ENCODE data around the gene DLGAP1. TPM values are rescaled to one million over a fixed set of nuclear protein-coding genes. Genes with fewer than 3 reads are reported as not detected.

DLGAP1 gene
- total and polyA plus RNA-seq, 2 donors (not counting 1 experiment from before 2014, with no cell fraction given) = 0.07 to 0.61 TPM

GRCh38 chr18:3773303-3773702, 681.8 kb downstream of the DLGAP1 start:
- Mint-ChIP-seq H3K27ac (no peak overlapping the region), H3K4me1 (peaks cover 12% of the 10 kb centered on the region), H3K4me3 (no peak overlapping the region), H3K27me3 (peaks cover 38% of the 10 kb centered on the region), H3K9me3 (ENCODE audit: insufficient read depth) (no peaks in the 10 kb centered on the region)
- ATAC-seq (ENCODE audit: low read depth) = no peak
- H3K27me3 ChIP-seq (replicated peaks in 1 of 4; ENCODE audit: control extremely low read depth in 1 of 4, control insufficient read depth in 3 of 4, insufficient read depth in 4 of 4, low read length in 3 of 4) = peaks cover 0 to 12% (median 10%) of the 10 kb centered on the region in 4 experiments
- H3K9me3 ChIP-seq (ENCODE audit: control extremely low read depth in 1 of 3, control insufficient read depth in 2 of 3, insufficient read depth in 1 of 3, low read length in 2 of 3) = no peaks in the 10 kb centered on the region
- CTCF ChIA-PET = no interaction called here
- H3K27ac ChIP-seq (ENCODE audit: low read length in 2 of 2) = no peak overlapping the region
- no CpG with 5 or more reads among the region's 1 CpG for WGBS (ENCODE audit: insufficient coverage)
- no peak overlapping the region for H3K4me2 ChIP-seq (replicated peaks; ENCODE audit: low read depth, low read length, poor library complexity, severe bottlenecking)
- H3K9ac ChIP-seq (ENCODE audit: low read length) = no peak overlapping the region
- no peak overlapping the region for H2AFZ ChIP-seq (ENCODE audit: insufficient read depth, low read depth, low read length, poor library complexity, severe bottlenecking)
- TF ChIP-seq EZH2 (IDR thresholded peaks at IDR 0.05; ENCODE audit: borderline replicate concordance, insufficient read depth, low read depth, low read length, poor library complexity, severe bottlenecking) = no peak
- TF ChIP-seq CTCF (IDR thresholded peaks at IDR 0.05) = no peak
- POLR2A ChIA-PET = no interaction called here
- H4K20me1 ChIP-seq (ENCODE audit: control insufficient read depth, insufficient read depth, low read length, poor library complexity, severe bottlenecking) = no peaks in the 10 kb centered on the region
- no peaks in the 10 kb centered on the region for H3K36me3 ChIP-seq (replicated peaks in 1 of 2; ENCODE audit: control extremely low read depth in 1 of 2, control insufficient read depth in 1 of 2, extremely low read depth in 1 of 2, insufficient read depth in 2 of 2, low read length in 1 of 2)
- intact Hi-C loops (cut with micrococcal nuclease) = no loop called here
- DNase-seq = no peak
- no peaks in the 10 kb centered on the region for H3K79me2 ChIP-seq (ENCODE audit: control insufficient read depth, insufficient read depth, low read length)
- H3K4me1 ChIP-seq (ENCODE audit: control insufficient read depth in 2 of 2, insufficient read depth in 2 of 2, low read length in 2 of 2) = peaks cover 8 to 13% of the 10 kb centered on the region in 2 donors
- H3K4me3 ChIP-seq (ENCODE audit: control extremely low read depth in 1 of 5, extremely low read depth in 1 of 5, insufficient read depth in 1 of 5, low read depth in 2 of 5, low read length in 4 of 5) = no peak overlapping the region

- Histone ChIP-seq H3K4me2 (replicated peaks; ENCODE audit: low read depth, low read length, poor library complexity, severe bottlenecking) (peak overlapping the region; percentile 46), H2AFZ (ENCODE audit: insufficient read depth, low read depth, low read length, poor library complexity, severe bottlenecking) (peak overlapping the region; percentile 58), H3K27me3 (replicated peaks in 1 of 4; ENCODE audit: control extremely low read depth in 1 of 4, control insufficient read depth in 3 of 4, insufficient read depth in 4 of 4, low read length in 3 of 4) (peaks cover 0 to 17% (median 12%) of the 10 kb centered on the region in 4 experiments), H3K79me2 (ENCODE audit: control insufficient read depth, insufficient read depth, low read length) (no peaks in the 10 kb centered on the region), H3K9me3 (ENCODE audit: control extremely low read depth in 1 of 3, control insufficient read depth in 2 of 3, insufficient read depth in 1 of 3, low read length in 2 of 3) (no peaks in the 10 kb centered on the region), H4K20me1 (ENCODE audit: control insufficient read depth, insufficient read depth, low read length, poor library complexity, severe bottlenecking) (no peaks in the 10 kb centered on the region), H3K36me3 (replicated peaks in 1 of 2; ENCODE audit: control extremely low read depth in 1 of 2, control insufficient read depth in 1 of 2, extremely low read depth in 1 of 2, insufficient read depth in 2 of 2, low read length in 1 of 2) (no peaks in the 10 kb centered on the region), H3K4me1 (ENCODE audit: control insufficient read depth in 2 of 2, insufficient read depth in 2 of 2, low read length in 2 of 2) (peaks cover 8 to 13% of the 10 kb centered on the region in 2 donors), H3K27ac (ENCODE audit: low read length in 2 of 2) (no peak overlapping the region), H3K4me3 (ENCODE audit: control extremely low read depth in 1 of 5, extremely low read depth in 1 of 5, insufficient read depth in 1 of 5, low read depth in 2 of 5, low read length in 4 of 5) (peak overlapping the region in 2 of 5 experiments; percentile 2 to 15), H3K9ac (ENCODE audit: low read length) (peak overlapping the region; percentile 29)
- no peak for TF ChIP-seq EZH2 (IDR thresholded peaks at IDR 0.05; ENCODE audit: borderline replicate concordance, insufficient read depth, low read depth, low read length, poor library complexity, severe bottlenecking)
- peak; percentile 72 for TF ChIP-seq CTCF (IDR thresholded peaks at IDR 0.05)
- 2% methylated on average over 34 of the region's 40 CpGs for WGBS (ENCODE audit: insufficient coverage)
- H3K9me3 Mint-ChIP-seq (ENCODE audit: insufficient read depth) = no peaks in the 10 kb centered on the region
- DNase-seq (peak; percentile 52), ATAC-seq (ENCODE audit: low read depth) (peak; percentile 75)
- H3K27me3 Mint-ChIP-seq = peaks cover 41% of the 10 kb centered on the region
- peaks cover 12% of the 10 kb centered on the region for H3K4me1 Mint-ChIP-seq
- intact Hi-C loops (cut with micrococcal nuclease) = no loop called here
- ChIA-PET POLR2A (no interaction called here), CTCF (interaction anchor here (0.6 to 1.5 kb wide), 8 partner anchors 9 to 1374 kb away, joined by 3 to 6 read pairs (median 3); no protein-coding TSS in a partner anchor)
- H3K27ac Mint-ChIP-seq = no peak overlapping the region
- H3K4me3 Mint-ChIP-seq = peak overlapping the region; percentile 20
Observed at GRCh38 chr18:3771121-3771971, 683.8 kb downstream of the DLGAP1 start.
